H1 (cell line): ENCODE data around the gene ACBD6. TPM values are rescaled to one million over a fixed set of nuclear protein-coding genes. Genes with fewer than 3 reads are reported as not detected.

ENCODE experiments used
- CTCF ChIA-PET: fragments of 300-600 bp; sonication (Branson Sonifier 250); formaldehyde crosslinking; loops from one replicate; lab custom pipeline; 2021; ENCODE audit not compliant: partially characterized antibody; lab: Charles Lee
- POLR2A ChIA-PET: fragments of 300-600 bp; sonication (Branson Sonifier 250); formaldehyde crosslinking; loops from one replicate; lab custom pipeline; 2021; ENCODE audit warnings: inconsistent platforms; ENCODE audit not compliant: partially characterized antibody; lab: Charles Lee
- DNase-seq, 2 experiments: peaks; one replicate each; pipeline versions ENCODE4 v3.0.0 to v3.0.0-alpha.2; 2010 to 2022; ENCODE audit warnings: low spot score in 2 of 2, low read depth in 1 of 2, mixed read lengths in 1 of 2
- FAIRE-seq: peaks from 2 replicates; lab custom pipeline; 2011; peaks lifted over from hg19 to GRCh38; lab: Jason Lieb, UNC
- H2AFZ ChIP-seq: 2 replicates; pipeline ENCODE4 v1.8.1; 2012; ENCODE audit warnings: low read length, inconsistent platforms
- H2AK5ac ChIP-seq: 2 replicates; pipeline ENCODE4 v1.6.1; 2013; ENCODE audit warnings: low read depth, low read length
- H2BK120ac ChIP-seq: replicated peaks from 2 replicates; pipeline ENCODE3; 2013; ENCODE audit warnings: low read depth, low read length, inconsistent platforms
- H2BK12ac ChIP-seq: 2 replicates; pipeline ENCODE4 v1.6.1; 2013; ENCODE audit warnings: low read depth, low read length
- H2BK15ac ChIP-seq: 2 replicates; pipeline ENCODE4 v1.6.1; 2013; ENCODE audit warnings: low read length
- H2BK20ac ChIP-seq: 2 replicates; pipeline ENCODE4 v1.6.1; 2013; ENCODE audit warnings: low read length
- H2BK5ac ChIP-seq: 2 replicates; pipeline ENCODE4 v1.6.1; 2013; ENCODE audit warnings: low read depth, low read length
- H3K14ac ChIP-seq: 2 replicates; pipeline ENCODE4 v1.6.1; 2013; ENCODE audit warnings: inconsistent platforms; ENCODE audit not compliant: insufficient read length
- H3K18ac ChIP-seq: 2 replicates; pipeline ENCODE4 v1.6.1; 2013; ENCODE audit warnings: low read length; ENCODE audit errors: extremely low read depth
- H3K23ac ChIP-seq: 2 replicates; pipeline ENCODE4 v1.6.1; 2013; ENCODE audit warnings: inconsistent platforms; ENCODE audit not compliant: insufficient read length
- H3K23me2 ChIP-seq: 2 replicates; pipeline ENCODE4 v1.6.1; 2013; ENCODE audit warnings: low read depth, low read length
- H3K27ac ChIP-seq: 2 replicates; pipeline ENCODE4 v1.6.1; 2011; ENCODE audit warnings: low read depth, low read length, inconsistent platforms
- H3K27me3 ChIP-seq, 4 experiments: replicated peaks in 1 of 4; 1 replicate in 1 of 4; 2 replicates in 3 of 4; pipeline versions ENCODE4 v1.6.1 to v1.8.1; 2011 to 2013; ENCODE audit warnings: low read length in 3 of 4, mild to moderate bottlenecking in 3 of 4, inconsistent platforms in 2 of 4, mixed read lengths in 2 of 4, moderate library complexity in 1 of 4; ENCODE audit not compliant: control insufficient read depth in 3 of 4, insufficient read depth in 3 of 4; ENCODE audit errors: extremely low read depth in 1 of 4
- H3K36me3 ChIP-seq, 4 experiments: 2 replicates each; pipeline versions ENCODE4 v1.6.1 to v1.8.1; 2011 to 2013; ENCODE audit warnings: mild to moderate bottlenecking in 4 of 4, low read length in 3 of 4, moderate library complexity in 2 of 4, control low read depth in 1 of 4, inconsistent platforms in 1 of 4; ENCODE audit not compliant: insufficient read depth in 4 of 4, control insufficient read depth in 2 of 4
- H3K4ac ChIP-seq: replicated peaks from 2 replicates; pipeline ENCODE3; 2013; ENCODE audit warnings: low read length, low read depth, mixed read lengths, inconsistent platforms; ENCODE audit not compliant: insufficient read length
- H3K4me1 ChIP-seq, 4 experiments: replicated peaks in 1 of 4; 1 replicate in 1 of 4; 2 replicates in 3 of 4; pipeline versions ENCODE4 v1.6.1 to v1.8.1; 2011 to 2013; ENCODE audit warnings: low read length in 3 of 4, inconsistent platforms in 2 of 4, mixed read lengths in 1 of 4; ENCODE audit not compliant: insufficient read depth in 4 of 4, control insufficient read depth in 3 of 4
- H3K4me2 ChIP-seq, 2 experiments: 2 replicates each; pipeline versions ENCODE4 v1.6.1 to v1.8.1; 2011 to 2013; ENCODE audit warnings: low read depth in 2 of 2, low read length in 2 of 2, control low read depth in 1 of 2, inconsistent platforms in 1 of 2, mild to moderate bottlenecking in 1 of 2; ENCODE audit not compliant: insufficient read depth in 1 of 2
- H3K4me3 ChIP-seq, 4 experiments: fragments of 200-600, 300-600 bp in 1 of 4; sonication (generic), shearing (Covaris generic), sonication (Bioruptor Twin) in 1 of 4; 2 replicates each; pipeline versions ENCODE4 v1.5.1 to v1.8.1; 2011 to 2016; ENCODE audit warnings: low read length in 4 of 4, low read depth in 3 of 4, control low read depth in 2 of 4, inconsistent platforms in 2 of 4, mild to moderate bottlenecking in 2 of 4, mixed read lengths in 1 of 4, moderate library complexity in 1 of 4; ENCODE audit not compliant: insufficient read depth in 2 of 4; ENCODE audit errors: extremely low read depth in 1 of 4
- H3K56ac ChIP-seq: replicated peaks from 2 replicates; pipeline ENCODE3; 2013; ENCODE audit warnings: low read depth, mild to moderate bottlenecking, mixed read lengths, low read length, inconsistent platforms; ENCODE audit not compliant: insufficient read length
- H3K79me1 ChIP-seq: 2 replicates; pipeline ENCODE4 v1.6.1; 2013; ENCODE audit warnings: low read depth, low read length, control low read depth
- H3K79me2 ChIP-seq, 2 experiments: 2 replicates each; pipeline versions ENCODE4 v1.6.1 to v1.8.1; 2012 to 2013; ENCODE audit warnings: low read length in 2 of 2, mild to moderate bottlenecking in 2 of 2, inconsistent platforms in 1 of 2; ENCODE audit not compliant: insufficient read depth in 2 of 2, control insufficient read depth in 1 of 2
- H3K9ac ChIP-seq, 4 experiments: replicated peaks in 1 of 4; 1 replicate in 1 of 4; 2 replicates in 3 of 4; pipeline versions ENCODE4 v1.6.1 to v1.8.1; 2011 to 2013; ENCODE audit warnings: low read depth in 3 of 4, low read length in 3 of 4, control low read depth in 2 of 4, mild to moderate bottlenecking in 2 of 4, moderate library complexity in 2 of 4, inconsistent platforms in 1 of 4; ENCODE audit errors: extremely low read depth in 1 of 4
- H3K9me3 ChIP-seq, 2 experiments: 2 replicates each; pipeline versions ENCODE4 v1.6.1 to v1.8.1; 2012 to 2013; ENCODE audit warnings: mild to moderate bottlenecking in 2 of 2, moderate library complexity in 2 of 2, control low read depth in 1 of 2, inconsistent platforms in 1 of 2, low read depth in 1 of 2, low read length in 1 of 2, mixed read lengths in 1 of 2; ENCODE audit not compliant: insufficient read depth in 2 of 2
- H4K20me1 ChIP-seq, 2 experiments: replicated peaks in 1 of 2; 2 replicates each; pipeline versions ENCODE3 to v1.8.1; 2011 to 2013; ENCODE audit warnings: inconsistent platforms in 2 of 2, low read length in 2 of 2, mild to moderate bottlenecking in 1 of 2; ENCODE audit not compliant: insufficient read depth in 2 of 2, control insufficient read depth in 1 of 2
- H4K5ac ChIP-seq: 2 replicates; pipeline ENCODE4 v1.6.1; 2013; ENCODE audit warnings: low read length, low read depth, mixed read lengths, inconsistent platforms; ENCODE audit not compliant: insufficient read length
- H4K8ac ChIP-seq: 2 replicates; pipeline ENCODE4 v1.8.0; 2013; ENCODE audit warnings: mild to moderate bottlenecking, moderate library complexity, low read length, inconsistent platforms; ENCODE audit not compliant: insufficient read depth; ENCODE audit errors: extremely low read depth
- H4K91ac ChIP-seq: replicated peaks from 2 replicates; pipeline ENCODE3; 2013; ENCODE audit warnings: low read length, mixed read lengths, inconsistent platforms; ENCODE audit not compliant: insufficient read length
- CHD1 ChIP-seq: IDR thresholded peaks from 2 replicates; pipeline ENCODE4 v1.6.1; 2012; ENCODE audit warnings: low read depth, low read length, improper control_type of control experiment
- CTBP2 ChIP-seq: IDR thresholded peaks from 2 replicates; pipeline ENCODE4 v1.7.0; 2011; ENCODE audit warnings: borderline replicate concordance, mild to moderate bottlenecking, moderate library complexity, mixed read lengths, low read length; ENCODE audit not compliant: insufficient read depth, insufficient read length
- EGR1 ChIP-seq: IDR thresholded peaks from 2 replicates; pipeline ENCODE4 v1.6.1; 2011; ENCODE audit warnings: low read depth, low read length, borderline replicate concordance
- EP300 ChIP-seq, 2 experiments: IDR thresholded peaks; 1 replicate in 1 of 2; 2 replicates in 1 of 2; pipeline ENCODE4 v1.6.1; 2011 to 2012; ENCODE audit warnings: low read depth in 2 of 2, low read length in 2 of 2, mild to moderate bottlenecking in 2 of 2, borderline replicate concordance in 1 of 2, inconsistent platforms in 1 of 2, moderate library complexity in 1 of 2
- EZH2 ChIP-seq: fragments of 200-600 bp; sonication (generic); IDR thresholded peaks from 2 replicates; pipeline ENCODE4 v1.7.1; 2012; ENCODE audit warnings: low read depth, mild to moderate bottlenecking, moderate library complexity, low read length, inconsistent platforms; ENCODE audit not compliant: severe bottlenecking
- FOSL1 ChIP-seq: IDR thresholded peaks from 2 replicates; pipeline ENCODE4 v1.6.1; 2011; ENCODE audit warnings: mild to moderate bottlenecking, low read depth, low read length, moderate library complexity; ENCODE audit not compliant: insufficient read depth
- KDM5A ChIP-seq: fragments of 200-600 bp; IDR thresholded peaks from 2 replicates; pipeline ENCODE4 v1.7.1; 2012; ENCODE audit warnings: mild to moderate bottlenecking, low read length, inconsistent platforms, mixed read lengths
- NANOG ChIP-seq: IDR thresholded peaks from 2 replicates; pipeline ENCODE4 v1.6.1; 2011; ENCODE audit warnings: low read length, low read depth, mild to moderate bottlenecking, inconsistent platforms; ENCODE audit not compliant: insufficient read depth, poor library complexity, severe bottlenecking
- NRF1 ChIP-seq: IDR thresholded peaks from 2 replicates; pipeline ENCODE4 v1.6.1; 2011; ENCODE audit warnings: mild to moderate bottlenecking, low read depth, low read length, improper control_type of control experiment
- POU5F1 ChIP-seq: IDR thresholded peaks from 2 replicates; pipeline ENCODE4 v1.6.1; 2011; ENCODE audit warnings: low read depth, mild to moderate bottlenecking, low read length, moderate library complexity
- RXRA ChIP-seq: IDR thresholded peaks from 2 replicates; pipeline ENCODE4 v1.6.1; 2011; ENCODE audit warnings: low read depth, mild to moderate bottlenecking, low read length, moderate library complexity; ENCODE audit not compliant: insufficient read depth
- SP4 ChIP-seq: IDR thresholded peaks from 2 replicates; pipeline ENCODE4 v1.6.1; 2012; ENCODE audit warnings: low read length, inconsistent platforms
- TEAD4 ChIP-seq: IDR thresholded peaks from 2 replicates; pipeline ENCODE4 v1.6.1; 2012; ENCODE audit warnings: low read depth, low read length, inconsistent platforms, mixed read lengths
- WGBS, 2 experiments: shearing (Covaris generic) in 1 of 2; methylation state at CpG; one replicate each; pipeline versions ENCODE4 v1.1.6 to v1.1.7; 2013 to 2015; ENCODE audit warnings: low lambda C conversion rate in 2 of 2, mixed read lengths in 2 of 2, inconsistent platforms in 1 of 2, low coverage in 1 of 2, missing lambda C conversion rate in 1 of 2; ENCODE audit not compliant: insufficient replicate concordance in 2 of 2, insufficient coverage in 1 of 2, insufficient read length in 1 of 2; ENCODE audit errors: extremely low coverage in 1 of 2, missing lambda C conversion rate in 1 of 2; 5-methylcytosine and 5-hydroxymethylcytosine counted together
- polyA plus RNA-seq, 7 experiments: library from polyadenylated mRNA; depleted of rRNA in 3 of 7; stranded (reverse) in 5 of 7; unstranded in 2 of 7; fragments of >200 nt in 5 of 7; fragments of 200-250 nt in 2 of 7; gene quantifications; 1 replicate in 5 of 7; 2 replicates in 1 of 7; 4 replicates in 1 of 7; pipeline versions ENCODE4 v1.2.1 to v1.2.3, GENCODE V29; 2011 to 2013; ENCODE audit warnings: missing spikeins in 2 of 7, mixed read lengths in 2 of 7
- total RNA-seq: library from RNA; stranded (reverse); fragmentation: NEBNext Ultra II Directional; extraction: Animal tissue kit (Norgen Biotek cat#: 25700); gene quantifications from 2 replicates; pipeline ENCODE4 v1.2.1, GENCODE V29; 2021

The ACBD6 gene
- total and polyA plus RNA-seq, 2 of the 8 experiments (the other 6 are each of a cell fraction or from before 2014, with no cell fraction given) = 52.0 to 67.7 TPM

DNA sequence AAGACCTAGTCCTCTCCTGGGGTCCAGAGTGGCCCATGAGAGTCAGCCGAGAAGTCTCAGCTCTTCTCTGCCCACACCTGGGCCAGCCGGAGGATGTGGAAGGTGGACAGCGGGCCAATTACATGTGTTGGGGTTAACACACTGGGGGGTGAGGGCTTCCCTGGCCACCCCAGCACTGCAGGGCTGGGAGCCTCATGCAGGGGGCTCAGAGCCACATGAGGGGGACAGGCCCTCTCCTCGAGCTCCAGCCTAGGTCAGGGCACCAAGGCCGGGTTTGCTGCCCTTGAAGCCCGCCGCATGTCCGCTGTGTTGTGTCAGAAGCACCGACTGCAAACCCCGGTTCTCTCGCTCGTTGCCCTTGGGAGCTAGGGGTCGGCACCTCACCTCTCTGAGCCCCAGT is 241.8 kb downstream of the ACBD6 start:
- Histone ChIP-seq H3K14ac (no peak overlapping the region), H3K56ac (no peak overlapping the region), H3K9me3 (no peaks in the 10 kb centered on the region), H3K9ac (no peak overlapping the region), H3K79me2 (no peaks in the 10 kb centered on the region), H3K23ac (no peak overlapping the region), H2AFZ (no peak overlapping the region), H2BK5ac (0 out of 2 replicates have a peak overlapping the region, but pooled peaks have one; percentile 81), H3K4me1 (peaks cover 0 to 11% (median 3%) of the 10 kb centered on the region in 4 experiments; a peak in 5 of 7 replicates), H3K4me2 (no peak overlapping the region), H3K4ac (no peak overlapping the region), H2AK5ac (no peak overlapping the region), H3K36me3 (no peaks in the 10 kb centered on the region), H3K79me1 (no peaks in the 10 kb centered on the region), H2BK20ac (no peak overlapping the region), H4K8ac (no peak overlapping the region), H3K4me3 (no peak overlapping the region), H4K5ac (no peak overlapping the region), H3K18ac (no peak overlapping the region), H3K27ac (no peak overlapping the region), H3K23me2 (no peaks in the 10 kb centered on the region), H2BK12ac (no peak overlapping the region), H3K27me3 (no peaks in the 10 kb centered on the region), H2BK15ac (no peak overlapping the region), H2BK120ac (no peak overlapping the region), H4K91ac (no peak overlapping the region), H4K20me1 (no peaks in the 10 kb centered on the region)
- CTCF ChIA-PET = interaction anchor here (0.6 to 17.1 kb wide), 14 partner anchors 8 to 222 kb away, joined by 3 to 244 read pairs (median 6); no protein-coding TSS in a partner anchor
- DNase-seq (no peak), FAIRE-seq (no peak)
- TF ChIP-seq CTBP2 (no peak), EP300 (IDR thresholded peaks at IDR 0.05; ENCODE audit: borderline replicate concordance in 1 of 2, low read depth in 2 of 2, low read length in 2 of 2) (no peak), POU5F1 (no peak), EZH2 (no peak), NANOG (no peak), FOSL1 (no peak), TEAD4 (no peak), EGR1 (no peak), RXRA (no peak), CHD1 (no peak), NRF1 (no peak), SP4 (no peak), KDM5A (no peak)
- POLR2A ChIA-PET = interaction anchor here (0.9 to 1.4 kb wide), 3 partner anchors 12 to 30 kb away, joined by 3 to 5 read pairs (median 4); partner anchors contain the start of gene LHX4
- WGBS, 2 experiments = 88% methylated on average over 13 of the region's 13 CpGs; no CpG with 5 or more reads in 1 of the 2 experiments
